Smooth muscle cell of trachea (primary cell): Measurements from ENCODE around the gene NAP1L3. TPM values are rescaled to one million over a fixed set of nuclear protein-coding genes. Genes with fewer than 3 reads are reported as not detected.

Experiments
- total RNA-seq: library from RNA; depleted of rRNA; stranded (reverse); fragments of >200 nt; gene quantifications from 2 replicates; pipeline ENCODE4 v1.2.1, GENCODE V29; 2014

NAP1L3 gene
- total RNA-seq, result 4.8 and 4.9 TPM in 2 replicates

GRCh38 chrX:93673056-93673868 lies at the start of gene NAP1L3:
Gene NAP1L3, minus strand, starts transcription at chrX:93673578. Its CDS starts 274 bp downstream, at chrX:93673304.

GRCh38 chrX:93673869-93674271 lies 492 bp upstream of the NAP1L3 start, which contains the start of gene FAM133A:
Gene FAM133A, plus strand, starts transcription at chrX:93674206. Its CDS starts 35,214 bp downstream, at chrX:93709420.

Other genes starting within 250 kb of the NAP1L3 start
- gene FAM133A, start 628 bp upstream of the NAP1L3 start, total RNA-seq, result 0.15 TPM in 1 of 2 replicates, not detected in the other